Fibroblast of skin of right quadriceps (primary cell): Measurements from ENCODE around the gene RHBDL1.

Source experiments
- DNase-seq: peaks from one replicate; pipeline ENCODE4 v3.0.0-alpha.2; 2013

The RHBDL1 gene

GRCh38 chr16:676565-676902, 1.1 kb downstream of the RHBDL1 start:
- no peak for DNase-seq

DNA sequence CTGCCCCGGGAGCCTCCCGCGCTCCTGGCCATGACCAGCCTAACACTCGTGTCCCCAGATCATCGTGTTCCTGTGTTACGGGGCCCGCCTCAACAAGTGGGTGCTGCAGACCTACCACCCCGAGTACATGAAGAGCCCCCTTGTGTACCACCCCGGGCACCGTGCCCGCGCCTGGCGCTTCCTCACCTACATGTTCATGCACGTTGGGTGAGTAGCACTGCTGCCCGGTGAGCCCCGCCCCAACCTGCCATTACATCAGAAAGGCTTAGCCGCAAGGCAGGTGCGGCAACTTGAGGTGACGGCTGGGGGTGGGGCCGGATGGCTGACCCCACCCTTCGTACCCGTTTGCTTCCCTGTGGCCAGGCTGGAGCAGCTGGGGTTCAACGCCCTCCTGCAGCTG, 1.4 kb downstream of the RHBDL1 start:
- DNase-seq, result no peak

DNA sequence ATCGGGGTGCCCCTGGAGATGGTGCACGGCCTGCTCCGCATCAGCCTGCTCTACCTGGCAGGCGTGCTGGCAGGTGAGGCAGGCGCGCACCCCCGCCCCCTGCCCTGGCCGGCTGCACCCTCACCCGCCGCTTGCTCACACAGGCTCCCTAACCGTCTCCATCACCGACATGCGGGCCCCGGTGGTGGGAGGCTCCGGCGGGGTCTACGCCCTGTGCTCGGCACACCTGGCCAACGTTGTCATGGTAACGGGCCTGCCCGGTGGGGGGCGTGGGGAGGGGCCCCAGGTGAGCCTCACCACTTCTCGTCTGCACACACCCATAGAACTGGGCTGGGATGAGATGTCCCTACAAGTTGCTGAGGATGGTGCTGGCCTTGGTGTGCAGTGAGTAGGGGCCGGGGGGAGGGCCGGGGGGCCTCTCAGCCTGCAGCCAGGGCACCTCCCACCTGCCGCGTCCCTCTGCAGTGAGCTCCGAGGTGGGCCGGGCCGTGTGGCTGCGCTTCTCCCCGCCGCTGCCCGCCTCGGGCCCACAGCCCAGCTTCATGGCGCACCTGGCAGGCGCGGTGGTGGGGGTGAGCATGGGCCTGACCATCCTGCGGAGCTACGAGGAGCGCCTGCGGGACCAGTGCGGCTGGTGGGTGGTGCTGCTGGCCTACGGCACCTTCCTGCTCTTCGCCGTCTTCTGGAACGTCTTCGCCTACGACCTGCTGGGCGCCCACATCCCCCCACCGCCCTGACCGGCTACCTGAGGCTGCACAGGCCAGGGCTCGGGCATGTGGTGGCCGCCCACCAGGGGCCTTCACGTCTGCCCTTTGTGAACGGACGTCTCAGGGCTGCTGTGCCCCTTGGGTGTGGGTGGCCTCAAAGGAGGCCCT, 2.1 kb downstream of the RHBDL1 start:
- no peak for DNase-seq

GRCh38 chr16:678209-678857, 2.9 kb downstream of the RHBDL1 start:
- no peak for DNase-seq

DNA sequence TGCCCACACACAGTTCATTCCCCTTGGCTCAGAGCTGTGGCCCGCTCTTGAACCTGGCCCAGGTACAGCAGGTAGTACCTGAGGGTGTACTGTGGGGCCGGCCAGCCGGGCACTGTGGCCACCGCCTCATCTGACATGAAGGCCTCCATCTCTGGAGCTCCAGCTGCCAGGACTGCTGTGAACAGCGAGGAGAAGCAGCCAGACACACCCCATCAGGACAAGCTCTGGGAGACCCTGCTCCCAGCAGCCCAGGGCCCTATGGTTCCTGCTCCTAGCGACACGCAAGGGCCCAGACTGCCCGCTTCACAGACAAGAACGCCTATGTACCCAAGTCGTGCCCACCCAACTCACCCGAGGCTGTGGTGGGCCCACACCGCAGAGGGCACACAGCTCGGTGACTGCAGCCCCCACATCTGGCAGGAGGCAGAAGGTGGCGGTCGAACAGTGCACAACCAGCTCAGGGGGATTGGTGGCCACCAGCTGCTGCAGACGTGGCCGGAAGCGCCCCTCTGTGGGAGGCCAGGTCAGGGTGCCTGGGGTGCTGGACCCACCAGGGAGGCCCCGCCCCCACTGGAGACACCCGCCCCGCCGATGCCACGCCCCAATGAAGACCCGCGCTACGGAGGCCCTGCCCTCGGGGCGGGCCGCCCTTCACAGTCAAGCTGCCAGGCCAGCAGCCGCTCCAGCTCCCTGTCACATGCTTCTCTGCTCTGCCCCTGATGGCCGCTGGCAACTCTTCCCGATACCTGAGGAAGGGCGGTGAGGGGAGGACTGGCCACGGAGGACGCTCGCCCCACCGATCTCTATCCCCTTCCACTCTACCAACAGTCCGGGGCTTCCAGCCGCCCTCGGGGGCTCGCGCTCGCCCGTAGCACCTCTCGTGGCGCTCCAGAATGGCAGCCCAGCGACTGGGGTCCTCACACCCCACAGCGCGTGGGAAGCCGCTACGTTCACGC, 3.7 kb downstream of the RHBDL1 start:
- peak; percentile 54 for DNase-seq

- peak; percentile 85 for DNase-seq
Measured at GRCh38 chr16:679814-680624, 4.5 kb downstream of the RHBDL1 start, which contains the start of gene STUB1. Gene STUB1 (plus strand): TSS chr16:680410. CDS start chr16:680526, 116 bp downstream.

DNA sequence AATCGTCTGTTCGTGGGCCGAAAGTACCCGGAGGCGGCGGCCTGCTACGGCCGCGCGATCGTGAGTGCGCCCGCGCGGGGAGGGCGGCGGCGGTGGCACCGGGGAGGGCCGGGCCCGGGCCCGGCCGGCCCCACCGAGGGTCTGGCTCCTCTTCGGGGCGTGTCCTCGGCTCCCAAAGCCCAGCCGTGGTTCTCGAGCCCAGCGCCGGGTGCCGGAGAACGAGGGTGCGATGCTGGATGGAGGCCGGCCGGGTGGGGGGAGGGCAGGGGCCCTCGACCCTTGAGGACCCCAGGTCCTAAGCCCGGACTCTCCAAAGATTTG, 5.1 kb downstream of the RHBDL1 start:
- DNase-seq, result no peak

- no peak for DNase-seq
Measured at GRCh38 chr16:680967-681745, 5.7 kb downstream of the RHBDL1 start.

DNA sequence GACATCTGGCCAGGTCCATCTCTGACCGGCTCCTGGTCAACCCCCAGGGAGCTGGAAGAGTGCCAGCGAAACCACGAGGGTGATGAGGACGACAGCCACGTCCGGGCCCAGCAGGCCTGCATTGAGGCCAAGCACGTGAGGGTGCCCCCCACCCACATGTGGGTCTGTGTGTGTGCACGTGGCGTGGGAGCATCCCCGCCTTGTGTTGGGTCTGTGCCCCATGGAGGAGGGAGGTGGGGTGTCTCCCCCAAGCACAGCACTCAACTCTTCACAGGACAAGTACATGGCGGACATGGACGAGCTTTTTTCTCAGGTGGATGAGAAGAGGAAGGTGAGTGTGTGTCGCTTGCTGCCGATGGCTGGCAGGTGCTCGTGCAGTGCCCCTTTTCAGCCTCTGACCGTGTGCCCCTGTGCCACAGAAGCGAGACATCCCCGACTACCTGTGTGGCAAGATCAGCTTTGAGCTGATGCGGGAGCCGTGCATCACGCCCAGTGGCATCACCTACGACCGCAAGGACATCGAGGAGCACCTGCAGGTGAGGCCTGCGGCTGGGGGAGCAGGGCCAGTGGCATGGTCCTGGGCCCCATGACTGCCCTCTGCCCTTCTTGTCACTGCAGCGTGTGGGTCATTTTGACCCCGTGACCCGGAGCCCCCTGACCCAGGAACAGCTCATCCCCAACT, 6.4 kb downstream of the RHBDL1 start:
- DNase-seq, result no peak

DNA sequence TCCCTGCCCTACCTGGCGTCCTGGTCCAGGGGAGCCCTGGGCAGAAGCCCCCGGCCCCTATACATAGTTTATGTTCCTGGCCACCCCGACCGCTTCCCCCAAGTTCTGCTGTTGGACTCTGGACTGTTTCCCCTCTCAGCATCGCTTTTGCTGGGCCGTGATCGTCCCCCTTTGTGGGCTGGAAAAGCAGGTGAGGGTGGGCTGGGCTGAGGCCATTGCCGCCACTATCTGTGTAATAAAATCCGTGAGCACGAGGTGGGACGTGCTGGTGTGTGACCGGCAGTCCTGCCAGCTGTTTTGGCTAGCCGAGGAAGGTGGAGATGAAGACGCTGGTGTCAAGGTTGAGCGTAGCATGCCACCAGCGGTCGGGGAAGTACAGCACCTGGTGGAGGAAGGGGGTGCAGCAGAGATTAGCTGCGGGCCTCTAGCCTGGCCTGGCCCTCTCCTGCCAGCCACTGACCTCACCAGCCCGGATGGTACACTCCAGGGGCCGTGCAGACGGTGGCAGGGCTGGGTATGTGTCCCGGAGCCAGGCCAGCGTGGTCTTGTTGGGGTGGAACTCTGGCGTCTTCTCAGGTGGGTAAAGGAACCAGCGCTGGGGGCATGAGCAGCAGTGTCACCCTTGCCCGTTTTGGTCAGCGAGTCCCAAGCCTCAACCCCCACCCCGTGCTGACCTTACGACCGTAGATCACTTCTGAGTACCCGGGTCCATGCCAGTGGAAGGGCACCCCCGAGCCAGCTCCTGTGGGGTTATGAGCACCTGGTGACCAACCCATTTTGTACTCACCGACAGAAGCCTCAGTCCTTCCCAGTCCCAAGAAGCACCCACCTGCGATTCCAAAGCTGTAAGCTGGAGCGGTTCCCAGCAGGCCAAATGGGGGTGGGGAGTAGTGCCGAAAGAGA, 7.3 kb downstream of the RHBDL1 start:
- DNase-seq, result no peak

- DNase-seq, result no peak
Measured at GRCh38 chr16:683396-684070, 8.1 kb downstream of the RHBDL1 start.

DNA sequence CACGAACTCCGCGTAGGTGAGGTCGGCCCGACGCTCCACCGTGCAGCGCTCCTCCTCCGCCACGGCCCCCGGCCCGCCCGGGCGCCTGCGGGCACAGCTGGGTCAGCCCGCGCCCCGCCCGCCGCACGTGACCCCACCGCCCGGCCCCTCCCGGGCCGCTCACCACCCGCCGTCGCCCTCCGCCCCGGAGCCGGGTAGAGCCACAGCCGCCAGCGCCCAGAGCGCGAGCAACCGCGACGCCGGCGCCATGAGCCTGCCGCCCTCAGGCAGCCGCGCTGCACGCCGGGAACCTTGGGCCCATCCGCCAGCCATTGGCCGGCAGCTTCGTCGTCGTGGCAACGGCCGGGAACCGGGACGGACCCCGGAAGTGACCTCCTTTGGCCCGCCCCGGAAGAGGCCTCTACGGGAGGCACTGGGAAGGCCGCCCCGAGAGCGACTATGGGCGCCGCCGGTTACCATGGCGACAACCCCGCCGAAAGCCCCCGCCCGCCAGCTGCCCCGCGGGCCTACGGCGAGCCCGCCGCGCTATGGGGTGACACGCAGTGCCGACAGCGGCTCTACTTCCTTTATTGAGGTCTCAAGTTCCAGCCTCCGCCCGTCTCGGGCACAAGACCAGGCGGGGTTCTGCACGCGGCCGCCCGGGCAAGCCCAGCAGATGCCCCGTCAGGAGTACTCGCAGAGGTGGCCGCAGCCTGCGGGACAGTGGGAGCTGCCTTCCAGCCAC, 8.8 kb downstream of the RHBDL1 start, which contains the start of gene JMJD8:
TSS of gene JMJD8 (minus strand) at position 264 of the 724 bp plus-strand sequence. CDS start at position 249, 15 bp downstream.
- DNase-seq, result peak; percentile 94

GRCh38 chr16:684961-685696, 9.7 kb downstream of the RHBDL1 start:
- no peak for DNase-seq

GRCh38 chr16:685967-686366, 10.5 kb downstream of the RHBDL1 start:
- DNase-seq, result peak; percentile 22

- DNase-seq, result no peak
Measured at GRCh38 chr16:686459-687260, 11.2 kb downstream of the RHBDL1 start.

- no peak for DNase-seq
Measured at GRCh38 chr16:687499-687898, 12.0 kb downstream of the RHBDL1 start.
